Neural progenitor cell (in vitro differentiated cells): Measurements from ENCODE around the gene NWD2. TPM values are rescaled to one million over a fixed set of nuclear protein-coding genes. Genes with fewer than 3 reads are reported as not detected.

Experiments
- DNase-seq: peaks from one replicate; pipeline ENCODE4 v3.0.0-alpha.2; 2016; ENCODE audit warnings: low spot score
- H2AFZ ChIP-seq: fragments of 200-600 bp; sonication (generic); replicated peaks from 2 replicates; pipeline ENCODE4 v1.6.1; 2016; ENCODE audit warnings: antibody characterized with exemption
- H3F3A ChIP-seq: fragments of 200-600 bp; sonication (generic); 2 replicates; pipeline ENCODE4 v1.6.1; 2016; ENCODE audit warnings: antibody characterized with exemption, low read depth
- H3K27ac ChIP-seq: fragments of 200-600 bp; sonication (generic); 2 replicates; pipeline ENCODE4 v1.5.1; 2016; ENCODE audit warnings: mild to moderate bottlenecking
- H3K27me3 ChIP-seq: fragments of 200-600 bp; sonication (generic); 2 replicates; pipeline ENCODE4 v1.6.1; 2016; ENCODE audit warnings: mild to moderate bottlenecking, moderate library complexity
- H3K36me3 ChIP-seq: fragments of 200-600 bp; sonication (generic); 2 replicates; pipeline ENCODE4 v1.5.1; 2016
- H3K4me1 ChIP-seq: fragments of 200-600 bp; sonication (generic); 2 replicates; pipeline ENCODE4 v1.6.1; 2016; ENCODE audit warnings: mixed run types
- H3K4me2 ChIP-seq: fragments of 200-600 bp; sonication (generic); 2 replicates; pipeline ENCODE4 v1.6.1; 2016
- H3K4me3 ChIP-seq: fragments of 200-600 bp; sonication (generic); 2 replicates; pipeline ENCODE4 v1.5.1; 2016
- H3K79me2 ChIP-seq: fragments of 200-600 bp; sonication (generic); 2 replicates; pipeline ENCODE4 v1.6.1; 2016; ENCODE audit warnings: low read depth
- H3K9ac ChIP-seq: fragments of 200-600 bp; sonication (generic); 2 replicates; pipeline ENCODE4 v1.6.1; 2016
- H3K9me3 ChIP-seq: fragments of 200-600 bp; sonication (generic); 2 replicates; pipeline ENCODE4 v1.5.1; 2016; ENCODE audit warnings: low read depth
- H4K20me1 ChIP-seq: fragments of 200-600 bp; sonication (generic); 2 replicates; pipeline ENCODE4 v1.6.1; 2016; ENCODE audit warnings: low read depth
- H3K27ac Mint-ChIP-seq: 3 replicates; pipeline ENCODE4 v1.8.0; 2021; ENCODE audit warnings: mixed read lengths
- H3K27me3 Mint-ChIP-seq: 2 replicates; pipeline ENCODE4 v1.8.0; 2022; ENCODE audit warnings: low read depth, mild to moderate bottlenecking, inconsistent platforms, moderate library complexity, mixed read lengths; ENCODE audit not compliant: insufficient read depth
- H3K36me3 Mint-ChIP-seq: 3 replicates; pipeline ENCODE4 v1.8.0; 2021; ENCODE audit warnings: mixed read lengths
- H3K4me1 Mint-ChIP-seq: 3 replicates; pipeline ENCODE4 v1.8.0; 2021; ENCODE audit warnings: mixed read lengths
- H3K4me3 Mint-ChIP-seq: 3 replicates; pipeline ENCODE4 v1.8.0; 2021; ENCODE audit warnings: mild to moderate bottlenecking, moderate library complexity, mixed read lengths
- H3K9me3 Mint-ChIP-seq: 3 replicates; pipeline ENCODE4 v1.8.0; 2020; ENCODE audit warnings: mixed read lengths
- CTCF ChIP-seq: fragments of 200-600 bp; sonication (generic); IDR thresholded peaks from 2 replicates; pipeline ENCODE4 v1.5.1; 2017; ENCODE audit warnings: antibody characterized with exemption, mild to moderate bottlenecking
- EZH2 ChIP-seq: fragments of 200-600 bp; sonication (generic); IDR thresholded peaks from 2 replicates; pipeline ENCODE4 v1.6.1; 2017; ENCODE audit warnings: antibody characterized with exemption, mild to moderate bottlenecking, moderate library complexity
- EZH2phosphoT487 ChIP-seq: fragments of 200-600 bp; sonication (generic); IDR thresholded peaks from 2 replicates; pipeline ENCODE4 v1.6.1; 2017; ENCODE audit warnings: antibody characterized with exemption
- total RNA-seq: library from RNA; depleted of rRNA; stranded (reverse); fragments of >200 nt; gene quantifications from 2 replicates; pipeline ENCODE4 v1.2.3, GENCODE V29; 2015; ENCODE audit warnings: low replicate concordance

The NWD2 gene
- total RNA-seq, 1 donor from 2014 or later = not detected

- peaks cover 4% of the 10 kb centered on the region for H3K4me1 Mint-ChIP-seq
- Histone ChIP-seq H3K4me1 (no peaks in the 10 kb centered on the region), H3F3A (no peaks in the 10 kb centered on the region), H4K20me1 (no peaks in the 10 kb centered on the region), H3K79me2 (no peaks in the 10 kb centered on the region), H3K27ac (no peak overlapping the region), H3K4me2 (no peak overlapping the region), H3K9me3 (no peaks in the 10 kb centered on the region), H3K9ac (no peak overlapping the region), H3K36me3 (no peaks in the 10 kb centered on the region), H3K4me3 (no peak overlapping the region), H2AFZ (no peak overlapping the region), H3K27me3 (no peaks in the 10 kb centered on the region)
- H3K27me3 Mint-ChIP-seq = no peaks in the 10 kb centered on the region
- no peak for DNase-seq
- H3K36me3 Mint-ChIP-seq = no peaks in the 10 kb centered on the region
- H3K9me3 Mint-ChIP-seq = no peaks in the 10 kb centered on the region
- TF ChIP-seq CTCF = no peak
- no peak for TF ChIP-seq EZH2
- no peak for TF ChIP-seq EZH2phosphoT487
- no peak overlapping the region for H3K27ac Mint-ChIP-seq
- no peak overlapping the region for H3K4me3 Mint-ChIP-seq
These were observed 196.0 kb downstream of the NWD2 start for GRCh38 chr4:37440501-37440900.

- Histone ChIP-seq H2AFZ (no peak overlapping the region), H3K9ac (no peak overlapping the region), H3K79me2 (no peaks in the 10 kb centered on the region), H3K4me3 (no peak overlapping the region), H4K20me1 (no peaks in the 10 kb centered on the region), H3K4me2 (no peak overlapping the region), H3K4me1 (no peaks in the 10 kb centered on the region), H3K36me3 (no peaks in the 10 kb centered on the region), H3K27ac (no peak overlapping the region), H3K9me3 (no peaks in the 10 kb centered on the region), H3K27me3 (no peaks in the 10 kb centered on the region), H3F3A (no peaks in the 10 kb centered on the region)
- no peaks in the 10 kb centered on the region for H3K27me3 Mint-ChIP-seq
- no peak overlapping the region for H3K27ac Mint-ChIP-seq
- TF ChIP-seq CTCF = no peak
- no peak for TF ChIP-seq EZH2
- no peak for TF ChIP-seq EZH2phosphoT487
- peaks cover 4% of the 10 kb centered on the region for H3K4me1 Mint-ChIP-seq
- H3K9me3 Mint-ChIP-seq = no peaks in the 10 kb centered on the region
- no peak overlapping the region for H3K4me3 Mint-ChIP-seq
- H3K36me3 Mint-ChIP-seq = no peaks in the 10 kb centered on the region
- no peak for DNase-seq
These were observed 196.9 kb downstream of the NWD2 start for GRCh38 chr4:37441231-37442061.

- H2AFZ ChIP-seq = no peak overlapping the region
- H3F3A ChIP-seq = no peaks in the 10 kb centered on the region
- no peaks in the 10 kb centered on the region for H3K36me3 ChIP-seq
- H3K4me3 ChIP-seq = no peak overlapping the region
- DNase-seq = no peak
- no peaks in the 10 kb centered on the region for H4K20me1 ChIP-seq
- H3K36me3 Mint-ChIP-seq = no peaks in the 10 kb centered on the region
- no peak for TF ChIP-seq CTCF
- TF ChIP-seq EZH2 = no peak
- no peak for TF ChIP-seq EZH2phosphoT487
- no peaks in the 10 kb centered on the region for H3K9me3 ChIP-seq
- no peak overlapping the region for H3K4me2 ChIP-seq
- H3K27me3 Mint-ChIP-seq = no peaks in the 10 kb centered on the region
- H3K79me2 ChIP-seq = no peaks in the 10 kb centered on the region
- H3K4me1 Mint-ChIP-seq = peaks cover 4% of the 10 kb centered on the region
- H3K27ac ChIP-seq = no peak overlapping the region
- H3K9me3 Mint-ChIP-seq = no peaks in the 10 kb centered on the region
- no peaks in the 10 kb centered on the region for H3K27me3 ChIP-seq
- no peak overlapping the region for H3K9ac ChIP-seq
- no peak overlapping the region for H3K27ac Mint-ChIP-seq
- H3K4me1 ChIP-seq = no peaks in the 10 kb centered on the region
- H3K4me3 Mint-ChIP-seq = no peak overlapping the region
These were observed 197.4 kb downstream of the NWD2 start for GRCh38 chr4:37442062-37442323.
